GM23248 (cell line): ENCODE data around the gene GULP1. TPM values are rescaled to one million over a fixed set of nuclear protein-coding genes. Genes with fewer than 3 reads are reported as not detected.

ENCODE experiments used
- DNase-seq: peaks from one replicate; pipeline ENCODE4 v3.0.0-alpha.2; 2015
- H2AFZ ChIP-seq: fragments of 200-600 bp; sonication (generic); 2 replicates; pipeline ENCODE4 v1.6.1; 2016; ENCODE audit warnings: antibody characterized with exemption
- H3F3A ChIP-seq: fragments of 200-600 bp; sonication (generic); 2 replicates; pipeline ENCODE4 v1.6.1; 2016; ENCODE audit warnings: mild to moderate bottlenecking, antibody characterized with exemption, mixed run types; ENCODE audit not compliant: insufficient read depth
- H3K27ac ChIP-seq: fragments of 200-600 bp; sonication (generic); 2 replicates; pipeline ENCODE4 v1.5.1; 2016; ENCODE audit warnings: mild to moderate bottlenecking
- H3K27me3 ChIP-seq: fragments of 200-600 bp; sonication (generic); replicated peaks from 2 replicates; pipeline ENCODE4 v1.6.1; 2016; ENCODE audit warnings: mild to moderate bottlenecking; ENCODE audit not compliant: insufficient read depth
- H3K36me3 ChIP-seq: fragments of 200-600 bp; sonication (generic); 2 replicates; pipeline ENCODE4 v1.6.1; 2016; ENCODE audit warnings: low read depth, mild to moderate bottlenecking
- H3K4me1 ChIP-seq: fragments of 200-600 bp; sonication (generic); 2 replicates; pipeline ENCODE4 v1.6.1; 2016; ENCODE audit warnings: mild to moderate bottlenecking; ENCODE audit not compliant: insufficient read depth
- H3K4me2 ChIP-seq: fragments of 200-600 bp; sonication (generic); one replicate; pipeline ENCODE4 v1.6.1; 2016; ENCODE audit warnings: mild to moderate bottlenecking; ENCODE audit not compliant: unreplicated experiment
- H3K4me3 ChIP-seq: fragments of 200-600 bp; sonication (generic); 2 replicates; pipeline ENCODE4 v1.5.1; 2016; ENCODE audit warnings: mild to moderate bottlenecking
- H3K79me2 ChIP-seq: fragments of 200-600 bp; sonication (generic); 2 replicates; pipeline ENCODE4 v1.6.1; 2016; ENCODE audit warnings: mild to moderate bottlenecking; ENCODE audit not compliant: insufficient read depth
- H3K9ac ChIP-seq: fragments of 200-600 bp; sonication (generic); 2 replicates; pipeline ENCODE4 v1.6.1; 2016; ENCODE audit warnings: mild to moderate bottlenecking
- H3K9me2 ChIP-seq: fragments of 200-600 bp; sonication (generic); 2 replicates; pipeline ENCODE4 v1.6.1; 2016; ENCODE audit warnings: mixed run types, mild to moderate bottlenecking, moderate library complexity; ENCODE audit not compliant: insufficient read depth
- H3K9me3 ChIP-seq: fragments of 200-600 bp; sonication (generic); one replicate; pipeline ENCODE4 v1.6.1; 2017; ENCODE audit warnings: low read depth
- H4K20me1 ChIP-seq: fragments of 200-600 bp; sonication (generic); 2 replicates; pipeline ENCODE4 v1.6.0; 2016; ENCODE audit not compliant: insufficient read depth
- EZH2 ChIP-seq: fragments of 200-600 bp; sonication (generic); IDR thresholded peaks from 2 replicates; pipeline ENCODE4 v1.6.1; 2018; ENCODE audit warnings: antibody characterized with exemption, mild to moderate bottlenecking; ENCODE audit not compliant: insufficient read depth, poor library complexity, severe bottlenecking
- EZH2phosphoT487 ChIP-seq: fragments of 200-600 bp; sonication (generic); IDR thresholded peaks from 2 replicates; pipeline ENCODE4 v1.6.1; 2018; ENCODE audit warnings: antibody characterized with exemption, moderate library complexity, mild to moderate bottlenecking, low read depth; ENCODE audit not compliant: insufficient read depth
- WGBS, 2 experiments: methylation state at CpG; one replicate each; pipeline ENCODE4 v1.1.6; 2015 to 2017; ENCODE audit warnings: low lambda C conversion rate in 2 of 2, low coverage in 1 of 2; ENCODE audit errors: missing lambda C conversion rate in 2 of 2; 5-methylcytosine and 5-hydroxymethylcytosine counted together
- in situ Hi-C: fragments of 300-500 bp; cut with MboI; formaldehyde crosslinking; loops from 2 replicates; pipeline ENCODE4 v1.15.0; 2020
- polyA plus RNA-seq: library from polyadenylated mRNA; unstranded; fragments of >200 nt; fragmentation: Nextera tagmentation; extraction: Ambion mirVana; gene quantifications from 2 replicates; pipeline ENCODE4 v1.2.1, GENCODE V29; 2016
- total RNA-seq: library from RNA; depleted of rRNA; stranded (reverse); fragments of >200 nt; shearing (Covaris generic); gene quantifications from 2 replicates; pipeline ENCODE4 v1.2.3, GENCODE V29; 2014

Gene GULP1
- total and polyA plus RNA-seq, 2 experiments from 2014 or later: 6.1 to 11.9 TPM

DNA sequence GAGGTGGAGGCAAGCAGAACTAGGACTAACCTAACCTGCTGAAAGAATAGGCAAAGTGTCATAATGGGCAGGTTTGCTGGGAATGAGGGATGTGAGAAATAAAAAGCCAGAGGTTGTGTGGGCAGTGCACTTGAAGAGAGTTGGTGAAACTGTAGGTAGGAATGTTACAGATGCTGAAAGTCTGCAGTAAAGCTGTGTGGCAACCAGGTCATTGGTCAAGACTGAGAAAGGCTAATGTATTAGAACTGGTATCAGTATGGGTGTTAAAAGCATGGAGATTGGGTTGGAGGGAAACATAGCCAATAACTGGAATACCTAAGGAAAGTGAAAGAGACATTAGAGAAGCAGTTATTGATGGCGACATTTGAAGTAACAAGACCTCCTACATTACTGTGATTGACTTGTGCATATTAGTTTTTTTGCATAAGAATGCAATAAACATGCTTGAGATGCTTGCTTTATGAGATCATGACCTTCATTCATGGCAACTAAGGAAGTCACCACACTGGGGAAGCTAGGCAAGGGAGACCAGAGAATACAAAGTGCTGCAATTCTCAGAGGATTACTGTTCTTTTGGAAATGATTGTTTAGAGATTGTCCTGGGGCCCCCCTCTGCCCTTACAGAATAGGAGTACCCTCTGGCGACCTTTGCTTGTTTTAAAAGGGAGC lies 11.8 kb downstream of the GULP1 start:
- in situ Hi-C loops: no loop called here
- Histone ChIP-seq H3F3A (peaks cover 17% of the 10 kb centered on the region; the same call in 1 of the 2 replicates), H3K4me3 (0 out of 2 replicates have a peak overlapping the region, but pooled peaks have one; percentile 29), H3K9ac (no peak overlapping the region), H3K27ac (no peak overlapping the region), H3K9me2 (peaks cover 5% of the 10 kb centered on the region), H3K9me3 (no peaks in the 10 kb centered on the region), H3K4me2 (peak overlapping the region; percentile 44), H3K27me3 (no peaks in the 10 kb centered on the region), H3K79me2 (no peaks in the 10 kb centered on the region), H4K20me1 (no peaks in the 10 kb centered on the region), H2AFZ (no peak overlapping the region), H3K4me1 (peaks cover 23% of the 10 kb centered on the region), H3K36me3 (no peaks in the 10 kb centered on the region)
- WGBS, 2 experiments: 65% methylated on average over 2 of the region's 2 CpGs
- DNase-seq: peak; percentile 56
- TF ChIP-seq EZH2phosphoT487 (no peak), EZH2 (no peak)

- in situ Hi-C loops: no loop called here
- TF ChIP-seq EZH2 (no peak), EZH2phosphoT487 (no peak)
- H3K9me2 ChIP-seq: peaks cover 5% of the 10 kb centered on the region; the same call in 1 of the 2 replicates
- no peak for DNase-seq
- no peaks in the 10 kb centered on the region for H4K20me1 ChIP-seq
- H3K9ac ChIP-seq: no peak overlapping the region
- H3K36me3 ChIP-seq: no peaks in the 10 kb centered on the region
- H3K4me3 ChIP-seq: no peak overlapping the region
- no peak overlapping the region for H2AFZ ChIP-seq
- peaks cover 23% of the 10 kb centered on the region for H3K4me1 ChIP-seq
- no peaks in the 10 kb centered on the region for H3K9me3 ChIP-seq
- H3K79me2 ChIP-seq: no peaks in the 10 kb centered on the region
- no peak overlapping the region for H3K27ac ChIP-seq
- 89 to 98% methylated on average over 1 of the region's 1 CpG for WGBS, 2 experiments
- H3K4me2 ChIP-seq: no peak overlapping the region
- no peaks in the 10 kb centered on the region for H3K27me3 ChIP-seq
- H3F3A ChIP-seq: peaks cover 17% of the 10 kb centered on the region; the same call in 1 of the 2 replicates
Observed at GRCh38 chr2:188305271-188305670, 13.6 kb downstream of the GULP1 start.

DNA sequence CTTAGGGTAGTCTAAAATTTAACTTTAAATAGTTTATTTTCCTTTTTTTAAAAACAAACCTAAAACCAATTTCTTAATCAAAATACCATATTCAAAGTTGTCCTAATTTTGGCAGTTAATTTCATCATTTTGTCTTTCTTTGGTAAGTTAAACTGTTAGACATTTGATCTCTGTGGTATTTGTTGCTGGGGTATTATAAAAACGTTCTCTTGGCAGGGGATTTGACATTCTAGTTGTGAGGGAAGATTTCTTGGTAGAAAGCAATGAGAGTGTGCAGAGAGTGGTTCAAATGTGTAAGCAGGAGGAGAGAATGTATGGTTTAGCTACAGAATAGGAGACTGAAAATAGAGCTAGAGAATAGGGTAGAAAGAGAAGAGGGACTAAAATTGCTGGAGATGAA lies 14.6 kb downstream of the GULP1 start:
- in situ Hi-C loops: no loop called here
- no peaks in the 10 kb centered on the region for H3K79me2 ChIP-seq
- no peaks in the 10 kb centered on the region for H4K20me1 ChIP-seq
- H3K4me2 ChIP-seq: no peak overlapping the region
- peaks cover 17% of the 10 kb centered on the region; the same call in 1 of the 2 replicates for H3F3A ChIP-seq
- H2AFZ ChIP-seq: no peak overlapping the region
- H3K9me3 ChIP-seq: no peaks in the 10 kb centered on the region
- WGBS, 2 experiments: 30 to 43% methylated on average over 1 of the region's 1 CpG
- no peaks in the 10 kb centered on the region for H3K36me3 ChIP-seq
- DNase-seq: no peak
- H3K4me1 ChIP-seq: peaks cover 23% of the 10 kb centered on the region
- H3K4me3 ChIP-seq: no peak overlapping the region
- H3K27ac ChIP-seq: no peak overlapping the region
- H3K9ac ChIP-seq: no peak overlapping the region
- TF ChIP-seq EZH2phosphoT487: no peak
- no peak for TF ChIP-seq EZH2
- H3K27me3 ChIP-seq: no peaks in the 10 kb centered on the region
- H3K9me2 ChIP-seq: peaks cover 5% of the 10 kb centered on the region; the same call in 1 of the 2 replicates

DNA sequence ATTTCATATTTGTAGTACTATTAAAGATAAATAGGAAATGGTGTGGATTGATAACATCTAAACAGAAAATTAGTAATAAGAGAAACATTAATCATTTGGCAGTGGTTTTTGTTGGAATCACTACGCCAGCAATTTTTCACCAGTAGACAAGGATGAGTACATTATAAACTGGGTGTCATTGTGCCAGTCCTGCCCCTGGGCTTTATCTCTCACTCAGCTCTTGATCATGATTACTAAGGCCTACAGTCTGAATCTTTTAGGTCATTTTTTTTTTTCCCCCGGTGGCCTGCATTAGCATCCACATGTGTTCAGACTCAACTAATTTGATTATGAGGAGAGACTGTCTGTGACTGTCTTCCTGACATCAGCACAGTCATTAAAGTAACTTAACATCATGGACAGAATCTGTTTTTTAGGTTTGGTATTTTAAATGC lies 16.2 kb downstream of the GULP1 start:
- TF ChIP-seq EZH2: no peak
- TF ChIP-seq EZH2phosphoT487: no peak
- peaks cover 5% of the 10 kb centered on the region; the same call in 1 of the 2 replicates for H3K9me2 ChIP-seq
- H3K27ac ChIP-seq: no peak overlapping the region
- whole genome bisulfite sequencing, 2 experiments: 40 to 52% methylated on average over 2 of the region's 2 CpGs
- H4K20me1 ChIP-seq: no peaks in the 10 kb centered on the region
- H3K79me2 ChIP-seq: no peaks in the 10 kb centered on the region
- peaks cover 22% of the 10 kb centered on the region for H3K4me1 ChIP-seq
- no peak for DNase-seq
- H3K36me3 ChIP-seq: no peaks in the 10 kb centered on the region
- H3F3A ChIP-seq: peaks cover 16% of the 10 kb centered on the region; the same call in 1 of the 2 replicates
- H3K4me2 ChIP-seq: no peak overlapping the region
- no peak overlapping the region for H3K4me3 ChIP-seq
- no peak overlapping the region for H3K9ac ChIP-seq
- H3K27me3 ChIP-seq: no peaks in the 10 kb centered on the region
- no peak overlapping the region for H2AFZ ChIP-seq
- in situ Hi-C loops: no loop called here
- no peaks in the 10 kb centered on the region for H3K9me3 ChIP-seq
